GM20000 (cell line): Measurements from ENCODE around the gene AKIP1.

ENCODE experiments used
- DNase-seq: peaks from one replicate; pipeline ENCODE4 v3.0.0; 2012; ENCODE audit warnings: low spot score
- TF ChIP-seq, protein P1 (sequence below): IDR thresholded peaks from 2 replicates; pipeline ENCODE4 v1.5.1; 2012; ENCODE audit warnings: mild to moderate bottlenecking, control low read depth; ENCODE audit errors: extremely low read depth, missing control alignments

AKIP1 gene

GRCh38 chr11:8942518-8943066 lies 31.6 kb downstream of the AKIP1 start, which contains the start of gene ASCL3:
ASCL3 (minus strand) TSS chr11:8943016; CDS start chr11:8938161, 4,855 bp downstream.
- no peak for DNase-seq
- TF ChIP-seq, protein P1, sequence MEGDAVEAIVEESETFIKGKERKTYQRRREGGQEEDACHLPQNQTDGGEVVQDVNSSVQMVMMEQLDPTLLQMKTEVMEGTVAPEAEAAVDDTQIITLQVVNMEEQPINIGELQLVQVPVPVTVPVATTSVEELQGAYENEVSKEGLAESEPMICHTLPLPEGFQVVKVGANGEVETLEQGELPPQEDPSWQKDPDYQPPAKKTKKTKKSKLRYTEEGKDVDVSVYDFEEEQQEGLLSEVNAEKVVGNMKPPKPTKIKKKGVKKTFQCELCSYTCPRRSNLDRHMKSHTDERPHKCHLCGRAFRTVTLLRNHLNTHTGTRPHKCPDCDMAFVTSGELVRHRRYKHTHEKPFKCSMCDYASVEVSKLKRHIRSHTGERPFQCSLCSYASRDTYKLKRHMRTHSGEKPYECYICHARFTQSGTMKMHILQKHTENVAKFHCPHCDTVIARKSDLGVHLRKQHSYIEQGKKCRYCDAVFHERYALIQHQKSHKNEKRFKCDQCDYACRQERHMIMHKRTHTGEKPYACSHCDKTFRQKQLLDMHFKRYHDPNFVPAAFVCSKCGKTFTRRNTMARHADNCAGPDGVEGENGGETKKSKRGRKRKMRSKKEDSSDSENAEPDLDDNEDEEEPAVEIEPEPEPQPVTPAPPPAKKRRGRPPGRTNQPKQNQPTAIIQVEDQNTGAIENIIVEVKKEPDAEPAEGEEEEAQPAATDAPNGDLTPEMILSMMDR, result no peak

- DNase-seq, result no peak
- TF ChIP-seq, protein P1, result no peak
Measured at GRCh38 chr11:8947230-8947943, 36.4 kb downstream of the AKIP1 start.

- no peak for DNase-seq
- TF ChIP-seq, protein P1, result no peak
Measured at GRCh38 chr11:8948886-8949285, 37.9 kb downstream of the AKIP1 start.

DNA sequence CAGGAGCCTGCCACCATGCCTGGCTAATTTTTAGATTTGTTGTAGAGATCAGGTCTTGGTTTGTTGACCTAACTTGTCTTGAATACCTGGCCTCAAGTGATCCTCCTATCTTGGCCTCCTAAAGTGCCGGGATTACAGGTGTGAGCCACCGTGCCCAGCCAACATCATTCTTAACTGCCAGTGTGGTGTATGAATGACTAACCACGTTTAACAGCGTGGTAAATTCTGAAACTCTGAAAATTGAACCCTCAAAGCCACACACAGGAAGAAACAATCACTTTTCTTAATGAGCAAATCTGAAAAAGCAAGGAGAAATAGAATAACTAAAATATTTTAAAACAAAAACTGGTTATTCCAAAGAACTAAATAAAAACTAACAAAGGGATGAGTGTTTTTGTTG lies 45.9 kb downstream of the AKIP1 start:
- no peak for DNase-seq
- TF ChIP-seq, protein P1, result no peak

DNA sequence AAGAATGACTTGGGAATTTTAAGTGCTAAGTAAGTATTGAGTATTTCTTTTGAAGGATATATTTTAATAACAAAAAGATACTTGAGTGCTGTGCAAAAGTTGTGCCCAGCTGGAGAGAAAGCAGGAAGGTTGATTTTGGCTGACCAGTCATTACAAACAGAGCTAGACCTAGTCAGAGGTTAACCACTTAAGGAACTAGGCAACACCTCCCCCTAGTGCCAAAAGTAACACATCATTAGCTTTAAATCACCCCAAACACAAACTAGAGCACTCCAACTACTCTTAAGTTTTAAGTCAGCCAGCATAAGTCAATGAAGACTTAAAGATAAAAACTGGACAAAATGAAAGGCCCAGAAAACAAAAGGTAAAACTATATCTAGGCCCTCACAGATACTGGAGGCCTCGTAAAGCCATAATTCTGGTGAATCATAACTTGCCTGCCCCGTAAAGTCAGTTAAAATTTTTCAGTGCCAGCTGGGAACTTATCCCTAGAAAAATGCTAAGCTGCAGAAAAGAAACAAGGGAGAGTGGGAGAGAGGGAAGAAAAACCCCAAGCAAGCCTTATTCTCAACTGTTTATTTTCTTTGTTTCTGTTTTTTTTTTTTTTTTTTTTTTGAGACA lies 48.7 kb downstream of the AKIP1 start:
- DNase-seq, result peak; percentile 83
- TF ChIP-seq, protein P1, result peak; percentile 45

GRCh38 chr11:8961401-8961800 lies 50.4 kb downstream of the AKIP1 start:
- no peak for DNase-seq
- TF ChIP-seq, protein P1, result no peak

DNA sequence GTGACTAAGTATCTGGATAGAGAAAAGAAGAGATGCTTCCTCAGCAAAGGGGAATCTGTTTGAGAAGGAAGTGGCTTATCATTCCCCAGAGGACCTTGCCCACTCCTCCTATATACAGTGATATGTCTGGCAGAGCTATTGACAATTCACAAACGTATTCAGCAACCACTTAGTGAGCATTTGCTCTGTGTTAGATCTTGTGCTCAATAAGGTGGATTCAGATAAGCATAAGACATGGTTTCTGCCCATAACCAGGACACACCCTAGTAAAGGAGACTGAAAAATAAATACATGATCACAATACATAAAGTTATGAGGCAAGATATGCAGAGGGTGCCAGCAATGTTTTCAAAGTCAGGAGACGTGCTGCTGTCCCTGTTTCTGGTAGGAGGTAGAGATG lies 51.9 kb downstream of the AKIP1 start:
- no peak for DNase-seq
- TF ChIP-seq, protein P1, result no peak
